Stimulated activated CD4-positive, alpha-beta T cell treated with anti-CD3 and anti-CD28 coated beads, Interleukin-12 subunit alpha, Interleukin-12 subunit beta, amount 100 ng/mL, for 48 hours (primary cell): ENCODE data around the gene GRK5.
A peak's percentile ranks its signal among the peaks of the same experiment; 100 is the strongest.

Experiments used
- DNase-seq, 3 donors: peaks; one replicate each; pipeline ENCODE4 v3.0.0-alpha.2; 2020; ENCODE audit warnings: low read depth in 2 of 3, low spot score in 1 of 3

Gene GRK5

DNA sequence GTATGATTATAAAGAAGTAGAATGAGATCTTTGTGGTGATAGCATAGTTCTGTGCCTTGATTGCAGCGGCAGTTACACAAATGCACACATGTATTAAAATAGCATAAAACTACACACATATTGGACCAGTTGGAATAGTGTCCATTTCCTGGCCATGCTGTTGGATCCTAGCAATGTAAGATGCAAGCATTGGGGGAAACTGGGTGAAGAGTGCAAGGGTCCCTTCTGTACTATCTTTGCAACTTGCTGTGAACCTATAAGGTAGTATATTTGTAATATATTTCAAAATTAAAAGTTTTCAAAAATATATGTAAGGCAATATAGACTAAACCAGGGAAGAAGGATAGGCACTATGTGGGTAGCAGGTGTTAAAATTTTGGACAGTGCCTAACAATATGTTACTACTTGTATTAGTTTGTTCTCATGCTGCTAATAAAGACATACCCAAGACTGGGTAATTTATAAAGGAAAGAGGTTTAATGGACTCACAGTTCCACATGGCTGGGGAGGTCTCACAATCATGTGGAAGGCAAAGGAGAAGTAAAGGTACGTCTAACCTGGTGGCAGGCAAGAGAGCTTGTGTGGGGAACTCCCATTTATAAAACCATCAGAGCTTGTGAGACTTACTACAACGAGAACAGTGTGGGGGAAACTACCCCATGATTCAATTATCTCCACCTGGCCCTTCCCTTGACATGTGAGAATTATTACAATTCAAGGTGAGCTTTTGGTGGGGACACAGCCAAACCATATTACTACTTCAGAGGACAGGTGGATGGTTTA is 263.7 kb downstream of the GRK5 start:
- no peak for DNase-seq

DNA sequence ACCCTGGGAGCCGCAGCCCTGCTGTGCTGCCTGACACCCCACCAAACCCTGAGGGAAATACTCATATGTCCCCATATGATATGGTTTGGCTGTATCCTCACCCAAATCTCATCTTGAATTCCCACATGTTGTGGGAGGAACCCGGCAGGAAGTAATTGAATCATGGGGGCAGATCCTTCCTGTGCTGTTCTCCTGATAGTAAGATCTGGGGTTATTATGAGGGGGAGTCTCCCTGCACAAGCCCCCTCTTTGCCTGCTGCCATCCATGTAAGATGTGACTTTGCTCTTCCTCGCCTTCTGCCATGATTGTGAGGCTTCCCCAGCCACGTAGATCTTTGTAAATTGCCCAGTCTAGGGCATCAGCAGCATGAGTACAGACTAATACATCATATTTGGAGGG is 266.4 kb downstream of the GRK5 start:
- no peak for DNase-seq

GRCh38 chr10:119474606-119475005 is 267.2 kb downstream of the GRK5 start:
- DNase-seq, result no peak

DNA sequence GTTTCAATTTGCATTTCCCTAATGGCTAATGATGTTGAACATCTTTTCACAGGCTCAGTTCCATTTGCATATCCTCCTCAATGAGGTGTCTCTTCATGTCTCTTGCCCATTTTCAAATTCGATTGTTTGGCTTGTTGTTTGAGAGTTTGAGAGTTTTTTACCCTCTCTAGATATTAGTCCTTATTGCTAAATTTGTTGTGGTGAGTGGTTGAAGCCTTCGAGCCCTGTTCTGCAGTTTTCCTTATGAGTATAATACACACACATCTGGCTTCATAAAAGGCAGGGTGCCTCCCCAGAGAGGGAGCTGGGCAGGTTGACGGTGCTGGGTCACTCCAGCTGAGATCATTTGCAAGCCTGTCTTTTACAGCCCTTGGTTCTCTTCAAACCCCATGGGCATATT is 270.1 kb downstream of the GRK5 start:
- no peak for DNase-seq

DNA sequence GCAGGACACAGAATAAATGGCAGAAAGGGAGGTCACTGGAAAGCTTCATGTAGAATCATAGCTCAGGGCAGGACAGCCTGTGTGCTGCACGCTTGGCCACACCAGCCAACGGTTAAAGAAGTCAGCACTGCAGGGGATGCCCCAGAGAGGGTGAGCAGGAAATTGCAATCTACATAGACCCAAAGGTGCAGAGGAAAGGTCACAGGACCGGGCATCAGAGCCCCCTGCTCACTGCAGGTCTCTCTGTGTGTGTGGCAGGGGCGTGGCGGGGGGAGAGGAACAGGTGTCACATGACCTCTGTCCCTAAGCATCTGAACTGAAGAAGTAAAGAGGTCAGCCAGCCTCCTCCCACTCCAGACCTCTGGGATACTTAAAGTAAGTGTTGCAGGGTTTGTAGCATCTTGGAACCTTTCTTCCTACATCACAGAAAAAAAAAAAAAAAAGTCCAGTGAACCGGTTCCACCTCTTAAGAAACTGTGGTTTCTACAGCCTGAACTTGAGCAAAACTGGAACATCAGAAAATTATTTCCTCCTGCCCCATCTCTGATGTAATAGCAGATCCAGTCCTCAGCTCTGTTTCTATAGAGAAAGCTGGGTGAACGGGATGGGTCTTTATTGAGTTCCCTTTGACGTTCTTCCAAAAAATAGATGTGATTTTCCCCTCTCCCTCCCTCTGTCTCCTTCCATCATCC is 270.9 kb downstream of the GRK5 start:
- no peak for DNase-seq

- no peak for DNase-seq
These were observed 271.5 kb downstream of the GRK5 start for GRCh38 chr10:119478811-119479341.

DNA sequence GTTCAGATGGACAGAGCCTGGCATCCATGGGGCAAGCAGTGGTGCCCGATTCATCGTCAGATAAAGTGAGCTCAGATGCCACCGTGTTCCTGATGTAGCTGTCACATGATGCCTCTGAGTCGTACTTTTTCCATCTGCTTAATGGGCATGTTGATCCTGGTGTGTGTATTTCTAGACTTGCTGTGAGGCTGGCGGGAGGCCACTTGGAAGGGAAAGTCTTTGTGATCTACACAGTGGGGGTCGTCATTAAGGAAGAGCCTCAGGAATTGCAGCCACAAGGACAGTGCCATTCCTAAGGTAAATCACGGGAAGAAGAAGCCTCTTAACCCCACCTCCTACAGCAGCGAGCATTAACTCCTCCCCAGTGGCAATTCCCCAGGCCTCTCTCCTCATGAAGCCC is 272.2 kb downstream of the GRK5 start:
- DNase-seq, result no peak

GRCh38 chr10:119480667-119481066 is 273.3 kb downstream of the GRK5 start:
- no peak for DNase-seq

DNA sequence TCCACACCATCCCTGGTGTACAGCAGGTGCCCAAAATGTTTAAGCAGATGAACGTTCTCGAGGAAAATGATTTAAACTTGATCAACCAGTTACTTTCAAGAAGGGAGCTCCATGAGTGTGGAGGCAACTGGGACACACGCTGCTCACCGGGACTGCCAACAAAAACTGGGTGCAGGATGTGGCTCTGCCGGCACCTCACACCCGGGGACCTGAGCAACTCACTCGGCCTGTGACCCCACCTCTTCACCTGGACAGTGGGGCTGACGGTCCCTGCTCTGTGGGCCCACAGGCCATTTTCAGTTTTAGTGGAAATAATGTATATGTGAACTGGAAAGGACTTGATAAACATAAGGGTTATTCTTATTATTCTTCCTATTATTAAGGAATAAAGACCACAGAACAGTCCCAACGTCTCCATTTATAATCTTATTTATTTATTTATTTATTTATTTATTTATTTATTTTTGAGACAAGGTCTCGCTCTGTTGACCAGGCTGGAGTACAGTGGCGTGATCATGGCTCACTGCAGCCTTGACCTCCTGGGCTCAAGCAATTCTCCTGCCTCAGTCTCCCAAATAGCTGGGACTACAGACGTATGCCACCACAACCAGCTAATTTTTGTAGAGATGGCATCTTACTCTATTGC is 274.5 kb downstream of the GRK5 start:
- DNase-seq, result no peak

DNA sequence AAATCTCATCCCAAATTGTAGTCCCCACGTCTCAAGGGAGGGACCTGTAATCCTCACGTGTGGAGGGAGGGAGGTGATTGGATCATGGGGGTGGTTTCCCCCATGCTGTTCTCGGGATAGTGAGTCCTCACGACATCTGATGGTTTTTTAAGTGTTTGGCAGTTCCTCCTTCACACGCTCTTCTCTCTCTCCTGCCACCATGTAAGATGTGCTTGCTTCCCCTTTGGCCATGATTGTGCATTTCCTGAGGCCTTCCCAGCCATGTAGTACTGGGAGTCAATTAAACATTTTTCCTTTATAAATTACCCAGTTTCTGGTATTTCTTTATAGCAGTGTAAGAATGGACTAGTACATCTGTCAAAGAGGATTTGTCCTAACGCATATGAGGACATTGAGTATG is 275.6 kb downstream of the GRK5 start:
- no peak for DNase-seq

DNA sequence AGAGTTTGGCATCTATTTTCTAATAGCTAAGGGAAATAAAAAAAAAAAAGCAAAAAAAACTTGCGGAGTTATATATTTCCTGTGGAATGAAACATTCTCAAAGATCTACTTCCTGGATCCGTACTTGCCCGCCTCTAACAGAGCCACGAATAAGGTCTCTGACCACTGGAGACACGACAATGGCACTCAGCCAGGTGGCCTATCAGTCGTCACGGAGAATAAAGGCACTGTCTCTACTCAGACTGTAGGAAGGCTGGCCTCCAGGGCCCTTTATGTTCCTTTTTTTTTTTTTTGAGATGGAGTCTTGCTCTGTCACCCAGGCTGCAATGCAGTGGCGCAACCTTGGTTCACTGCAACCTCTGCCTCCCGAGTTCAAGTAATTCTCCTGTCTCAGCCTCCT is 276.5 kb downstream of the GRK5 start:
- DNase-seq, result no peak

GRCh38 chr10:119488675-119489074 is 281.3 kb downstream of the GRK5 start:
- no peak for DNase-seq

GRCh38 chr10:119489991-119490326 is 282.6 kb downstream of the GRK5 start:
- no peak for DNase-seq

DNA sequence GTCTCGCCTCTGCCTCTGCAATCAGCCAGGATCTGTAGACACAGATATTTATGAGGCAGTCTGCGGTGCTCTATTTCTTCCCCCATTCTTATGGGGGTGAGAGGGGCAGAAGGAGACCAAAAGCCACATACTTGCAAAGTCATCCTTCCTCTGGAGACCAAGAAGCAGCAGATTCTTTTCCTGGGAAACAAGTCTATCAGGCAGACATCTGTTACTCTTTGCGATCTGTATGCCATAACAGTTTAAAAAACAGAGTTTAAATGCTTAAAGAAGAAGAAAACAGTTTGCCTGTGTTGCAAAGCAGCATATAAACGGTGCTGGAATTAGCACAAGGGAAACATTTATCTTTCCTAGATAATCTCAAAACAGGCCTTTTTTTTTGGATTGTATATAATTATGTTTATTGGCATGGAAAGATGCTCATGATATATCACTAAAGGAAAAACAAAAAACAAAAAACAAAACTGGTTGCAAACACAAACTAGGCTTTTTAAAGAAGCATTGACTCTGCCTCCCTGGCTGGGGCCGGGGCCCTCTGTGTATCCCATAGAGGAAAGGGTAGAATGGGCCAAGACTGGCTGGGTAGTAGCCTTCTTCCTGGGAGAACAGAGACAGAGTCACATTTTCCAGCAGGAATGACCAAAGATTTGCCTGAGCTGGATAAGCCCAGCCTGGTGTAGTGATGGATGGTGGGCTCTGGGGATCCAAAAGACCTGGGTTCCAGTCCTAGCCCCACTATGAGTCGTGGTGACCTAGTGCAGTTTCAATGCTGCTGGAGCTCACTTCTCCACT is 284.8 kb downstream of the GRK5 start:
- no peak for DNase-seq

DNA sequence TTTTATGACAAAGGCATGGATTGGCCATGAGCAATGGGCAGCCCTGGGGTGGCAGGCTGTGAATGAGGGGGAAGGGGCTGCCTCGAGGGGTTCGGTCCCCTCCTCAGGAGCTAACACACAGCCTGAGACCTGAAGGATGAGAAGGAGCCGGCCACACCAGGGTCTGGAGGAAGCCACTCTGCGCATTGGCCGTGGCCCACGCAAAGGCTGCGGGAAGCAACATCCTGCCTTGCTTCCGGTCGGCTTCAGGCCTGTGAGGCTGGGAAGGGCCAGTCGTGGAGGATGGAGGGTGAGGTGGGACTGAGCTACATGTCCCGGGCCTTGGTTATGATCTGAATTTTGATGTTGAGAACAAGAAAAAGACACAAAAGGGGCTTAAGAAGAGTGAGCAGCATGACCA is 285.8 kb downstream of the GRK5 start:
- DNase-seq, result no peak

DNA sequence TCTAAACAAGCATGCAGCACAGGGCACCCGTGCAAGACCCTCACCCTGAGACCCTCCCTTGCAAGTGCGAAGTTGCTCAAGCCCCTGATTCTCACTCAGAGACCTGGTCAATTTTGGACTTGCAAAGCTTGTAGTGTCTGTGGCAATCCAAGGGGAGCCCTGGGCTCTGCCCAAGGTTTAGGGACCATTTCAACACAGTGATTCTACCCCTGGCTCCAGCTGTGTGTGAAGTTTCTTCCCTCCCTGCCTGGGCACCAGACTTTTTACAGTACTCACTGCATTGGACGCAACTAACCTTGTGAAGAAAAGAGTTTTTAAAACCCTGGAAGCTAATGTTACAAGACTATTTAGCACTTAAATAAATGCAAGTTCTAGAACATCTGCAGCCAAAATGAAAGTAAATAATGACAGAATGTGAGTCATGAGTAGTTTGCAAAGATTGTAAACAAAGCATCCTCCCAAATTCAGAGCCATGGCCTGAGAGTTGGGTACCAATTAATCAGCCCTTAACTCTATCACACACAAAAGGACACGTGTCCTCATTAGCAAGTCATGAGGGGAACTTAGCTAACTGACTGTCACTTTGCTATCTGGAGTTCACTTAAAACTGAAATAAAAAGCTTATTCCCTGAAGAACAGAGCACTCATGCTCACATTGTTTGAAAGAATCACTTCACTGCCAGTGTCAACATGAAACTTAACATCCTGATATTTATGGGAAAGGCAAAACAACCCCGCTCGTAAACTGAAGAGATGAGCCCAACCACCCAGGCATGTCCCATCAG is 287.1 kb downstream of the GRK5 start:
- no peak for DNase-seq

GRCh38 chr10:119495021-119495505 is 287.7 kb downstream of the GRK5 start:
- no peak for DNase-seq

GRCh38 chr10:119495545-119495944 is 288.2 kb downstream of the GRK5 start:
- no peak for DNase-seq

DNA sequence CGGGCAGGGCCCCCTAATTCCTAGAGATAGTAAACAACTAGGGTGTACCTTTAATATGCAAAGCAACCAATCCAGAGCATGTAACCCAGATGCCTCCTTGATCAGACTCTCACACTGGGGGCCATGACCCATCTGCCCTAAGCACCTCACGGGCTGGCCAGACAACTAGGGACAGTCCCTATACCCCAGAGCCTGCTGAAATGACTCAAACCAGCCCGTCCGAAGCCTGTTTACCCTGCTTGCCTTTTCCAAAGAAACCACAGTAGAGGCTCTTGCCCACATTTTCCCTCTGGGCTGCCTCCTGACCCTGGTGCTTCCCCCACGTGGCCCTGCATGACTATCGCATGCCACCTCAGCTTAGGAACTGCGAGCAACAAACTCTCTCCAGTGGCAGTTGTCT is 288.9 kb downstream of the GRK5 start:
- peak; percentile 59 to 75 (median 69) for DNase-seq

- DNase-seq, result no peak
These were observed 289.9 kb downstream of the GRK5 start for GRCh38 chr10:119497243-119497642.
